Peyer's patch (tissue), 4 donors: Measurements from ENCODE around the gene MICA. TPM values are rescaled to one million over a fixed set of nuclear protein-coding genes. Genes with fewer than 3 reads are reported as not detected.
"Not testable (repeated sequence)": the region's sequence is repeated elsewhere in the genome, so short reads cannot be mapped to it uniquely, and the experiment has no call there.

Source experiments
- DNase-seq, 3 donors: peaks; one replicate each; pipeline ENCODE4 v3.0.0-alpha.2; 2017 to 2019
- H3K27ac ChIP-seq, 4 donors: fragments of 200-600 bp; sonication (generic); one replicate each; pipeline ENCODE4 v1.5.1; 2016 to 2019
- H3K27me3 ChIP-seq, 2 donors: fragments of 200-600 bp; sonication (generic); one replicate each; pipeline ENCODE4 v1.5.1; 2019
- H3K36me3 ChIP-seq, 3 donors: fragments of 200-600 bp; sonication (generic); one replicate each; pipeline ENCODE4 v1.5.1; 2016 to 2019
- H3K4me1 ChIP-seq, 4 donors: fragments of 200-600 bp; sonication (generic); one replicate each; pipeline ENCODE4 v1.5.1; 2016 to 2019
- H3K4me3 ChIP-seq, 4 donors: fragments of 200-600 bp; sonication (generic); 1 replicate in 3 of 4; 2 replicates in 1 of 4; pipeline ENCODE4 v1.5.1; 2016 to 2019; ENCODE audit warnings: mild to moderate bottlenecking in 1 of 4
- H3K9me3 ChIP-seq, 4 donors: fragments of 200-600 bp; sonication (generic); one replicate each; pipeline ENCODE4 v1.5.1; 2016 to 2019; ENCODE audit warnings: mild to moderate bottlenecking in 1 of 4
- POLR2A ChIP-seq, 2 donors: fragments of 450-650 bp; IDR thresholded peaks; one replicate each; pipeline ENCODE4 v1.5.1; 2017; ENCODE audit warnings: antibody characterized with exemption in 2 of 2, mild to moderate bottlenecking in 2 of 2, moderate library complexity in 2 of 2
- total RNA-seq, 4 donors: library from RNA; depleted of rRNA; stranded (reverse); fragments of >200 nt; gene quantifications; one replicate each; pipeline ENCODE4 v1.1.0, GENCODE V29; 2016
- TF ChIP-seq, protein P1 (sequence below), 6 experiments: fragments of 450-650 bp in 4 of 6; fragments of 200-600 bp in 2 of 6; sonication (generic) in 1 of 6; IDR thresholded peaks; one replicate each; pipeline ENCODE4 v1.5.1; 2017 to 2019; ENCODE audit warnings: antibody characterized with exemption in 6 of 6, mild to moderate bottlenecking in 3 of 6, moderate library complexity in 1 of 6

MICA gene
- total RNA-seq, 4 donors from 2014 or later, result 21.0 to 71.0 (median 29.1) TPM

DNA sequence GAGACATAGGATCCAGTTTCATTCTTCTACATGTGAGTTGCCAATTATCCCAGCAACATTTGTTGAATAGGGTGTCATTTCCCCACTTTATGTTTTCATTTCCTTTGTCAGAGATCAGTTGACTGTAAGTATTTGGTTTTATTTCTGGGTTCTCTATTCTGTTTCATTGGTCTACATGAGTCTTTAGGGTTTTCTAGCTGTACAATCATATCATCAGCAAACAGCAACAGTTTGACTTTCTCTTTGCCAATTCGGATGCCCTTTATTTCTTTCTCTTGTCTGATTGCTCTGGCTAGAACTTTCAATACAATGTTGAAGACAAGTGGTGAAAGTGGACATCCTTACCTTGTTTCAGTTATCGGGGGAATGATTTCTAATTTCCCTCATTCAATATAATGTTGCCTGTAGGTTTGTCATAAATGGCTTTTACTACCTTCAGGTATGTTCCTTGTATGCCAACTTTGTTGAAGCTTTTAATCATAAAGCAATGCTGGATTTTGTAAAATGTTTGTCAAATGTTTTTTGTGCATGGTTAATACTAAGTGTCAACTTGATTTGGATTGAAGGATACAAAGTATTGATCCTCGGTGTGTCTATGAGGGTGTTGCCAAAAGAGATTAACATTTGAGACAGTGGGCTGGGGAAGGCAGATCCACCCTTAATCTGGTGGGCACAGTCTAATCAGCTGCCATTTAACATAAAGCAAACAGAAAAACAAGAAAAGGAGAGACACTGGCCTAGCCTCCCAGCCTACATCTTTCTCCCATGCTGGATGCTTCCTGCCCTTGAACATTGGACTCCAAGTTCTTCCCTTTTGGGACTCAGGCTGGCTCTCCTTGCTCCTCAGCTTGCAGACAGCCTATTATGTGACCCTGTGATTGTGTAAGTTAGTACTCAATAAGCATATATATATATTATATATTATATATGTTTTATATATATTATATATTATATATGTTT, 23.3 kb downstream of the MICA start:
- H3K27ac ChIP-seq, result no peak overlapping the region
- no peak overlapping the region for H3K4me3 ChIP-seq
- H3K36me3 ChIP-seq, result no peaks in the 10 kb centered on the region
- TF ChIP-seq POLR2A (IDR thresholded peaks at IDR 0.05), result no peak
- TF ChIP-seq, protein P1, sequence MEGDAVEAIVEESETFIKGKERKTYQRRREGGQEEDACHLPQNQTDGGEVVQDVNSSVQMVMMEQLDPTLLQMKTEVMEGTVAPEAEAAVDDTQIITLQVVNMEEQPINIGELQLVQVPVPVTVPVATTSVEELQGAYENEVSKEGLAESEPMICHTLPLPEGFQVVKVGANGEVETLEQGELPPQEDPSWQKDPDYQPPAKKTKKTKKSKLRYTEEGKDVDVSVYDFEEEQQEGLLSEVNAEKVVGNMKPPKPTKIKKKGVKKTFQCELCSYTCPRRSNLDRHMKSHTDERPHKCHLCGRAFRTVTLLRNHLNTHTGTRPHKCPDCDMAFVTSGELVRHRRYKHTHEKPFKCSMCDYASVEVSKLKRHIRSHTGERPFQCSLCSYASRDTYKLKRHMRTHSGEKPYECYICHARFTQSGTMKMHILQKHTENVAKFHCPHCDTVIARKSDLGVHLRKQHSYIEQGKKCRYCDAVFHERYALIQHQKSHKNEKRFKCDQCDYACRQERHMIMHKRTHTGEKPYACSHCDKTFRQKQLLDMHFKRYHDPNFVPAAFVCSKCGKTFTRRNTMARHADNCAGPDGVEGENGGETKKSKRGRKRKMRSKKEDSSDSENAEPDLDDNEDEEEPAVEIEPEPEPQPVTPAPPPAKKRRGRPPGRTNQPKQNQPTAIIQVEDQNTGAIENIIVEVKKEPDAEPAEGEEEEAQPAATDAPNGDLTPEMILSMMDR (IDR thresholded peaks at IDR 0.05), result no peak
- no peaks in the 10 kb centered on the region for H3K9me3 ChIP-seq
- no peaks in the 10 kb centered on the region for H3K27me3 ChIP-seq
- DNase-seq, result no peak
- no peaks in the 10 kb centered on the region for H3K4me1 ChIP-seq

DNA sequence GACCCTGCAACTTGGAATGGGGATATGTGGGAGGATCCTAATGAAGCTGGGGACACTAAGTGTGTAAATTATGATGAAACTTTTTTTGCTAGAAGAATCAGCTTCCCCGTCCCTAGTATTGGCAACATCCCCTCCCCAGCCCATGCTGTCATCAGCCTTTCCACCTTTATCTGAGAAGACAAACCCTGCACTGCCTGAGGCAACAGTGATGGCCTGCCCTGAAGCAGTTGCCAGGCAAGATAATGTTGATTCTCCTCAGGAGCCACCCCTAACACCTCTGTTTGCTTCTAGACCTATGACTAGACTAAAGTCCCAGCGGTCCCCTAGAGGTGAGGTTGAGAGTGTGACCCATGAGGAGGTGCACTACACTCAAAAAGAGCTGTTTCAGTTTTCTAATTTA, 27.1 kb downstream of the MICA start:
- TF ChIP-seq POLR2A (IDR thresholded peaks at IDR 0.05), result no peak
- TF ChIP-seq, protein P1 (IDR thresholded peaks at IDR 0.05), result no peak
- Histone ChIP-seq H3K4me1 (no peaks in the 10 kb centered on the region), H3K27me3 (no peaks in the 10 kb centered on the region), H3K36me3 (no peaks in the 10 kb centered on the region), H3K27ac (no peak overlapping the region), H3K9me3 (no peaks in the 10 kb centered on the region), H3K4me3 (no peak overlapping the region)
- DNase-seq, result no peak

DNA sequence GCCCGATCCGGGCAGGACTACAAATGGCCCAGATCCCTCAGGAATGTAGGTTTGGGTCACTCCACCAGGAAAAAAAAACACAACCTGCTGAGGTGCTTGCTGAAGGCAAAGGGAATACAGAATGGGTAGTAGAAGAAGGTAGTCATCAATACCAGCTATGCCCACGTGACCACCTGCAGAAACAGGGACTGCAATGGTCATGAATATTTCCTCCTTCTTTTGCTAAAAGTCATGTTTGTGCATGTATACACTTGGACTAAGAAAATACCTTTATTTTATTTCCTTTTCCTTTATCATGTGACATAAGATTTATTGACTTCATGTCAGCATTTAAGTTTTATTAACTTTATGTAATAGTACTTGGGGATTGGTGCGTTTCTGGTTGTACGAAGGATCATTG, 31.7 kb downstream of the MICA start:
- not testable (repeated sequence) for DNase-seq, H3K4me1 ChIP-seq, H3K27me3 ChIP-seq, H3K36me3 ChIP-seq, H3K4me3 ChIP-seq, H3K27ac ChIP-seq, H3K9me3 ChIP-seq

DNA sequence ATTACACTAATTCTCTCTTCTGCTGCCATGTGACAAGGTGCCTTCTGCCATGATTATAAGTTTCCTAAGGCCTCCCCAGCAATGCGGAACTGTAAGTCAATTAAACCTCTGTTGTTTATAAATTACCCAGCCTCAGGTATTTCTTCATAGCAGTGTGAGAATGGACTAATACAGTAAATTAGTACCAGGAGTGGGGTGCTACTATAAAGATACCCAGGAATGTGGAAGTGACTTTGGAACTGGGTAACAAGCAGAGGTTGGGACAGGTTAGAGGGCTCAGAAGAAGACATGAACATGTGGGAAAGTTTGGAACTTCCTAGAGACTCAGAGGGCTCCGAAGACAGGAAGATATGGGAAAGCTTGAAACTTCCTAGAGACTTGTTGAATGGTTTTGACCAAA, 34.8 kb downstream of the MICA start:
- DNase-seq, result no peak
- H3K4me1 ChIP-seq, result no peaks in the 10 kb centered on the region
- no peak for TF ChIP-seq POLR2A (IDR thresholded peaks at IDR 0.05)
- TF ChIP-seq, protein P1 (IDR thresholded peaks at IDR 0.05), result no peak
- H3K36me3 ChIP-seq, result no peaks in the 10 kb centered on the region
- no peak overlapping the region for H3K27ac ChIP-seq
- no peaks in the 10 kb centered on the region for H3K27me3 ChIP-seq
- H3K4me3 ChIP-seq, result no peak overlapping the region
- no peaks in the 10 kb centered on the region for H3K9me3 ChIP-seq

DNA sequence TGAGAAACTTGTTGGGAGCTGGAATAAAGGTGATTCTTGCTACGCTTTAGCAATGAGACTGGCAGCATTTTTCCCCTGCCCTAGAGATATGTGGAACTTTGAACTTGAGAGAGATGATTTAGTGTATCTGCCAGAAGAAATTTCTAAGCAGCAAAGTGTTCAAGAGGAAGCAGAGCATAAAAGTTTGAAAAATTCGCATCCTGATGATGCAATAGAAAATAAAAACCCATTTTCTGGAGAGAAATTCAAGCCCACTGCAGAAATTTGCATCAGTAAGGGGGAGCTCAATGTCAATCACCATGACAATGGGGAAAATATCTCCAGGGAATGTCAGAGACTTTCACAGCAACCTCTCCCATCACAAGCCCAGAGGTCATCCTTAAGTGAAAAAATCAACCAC, 35.3 kb downstream of the MICA start:
- no peak overlapping the region for H3K4me3 ChIP-seq
- no peak for TF ChIP-seq POLR2A (IDR thresholded peaks at IDR 0.05)
- TF ChIP-seq, protein P1 (IDR thresholded peaks at IDR 0.05), result no peak
- no peaks in the 10 kb centered on the region for H3K9me3 ChIP-seq
- DNase-seq, result no peak
- H3K36me3 ChIP-seq, result no peaks in the 10 kb centered on the region
- no peaks in the 10 kb centered on the region for H3K4me1 ChIP-seq
- no peaks in the 10 kb centered on the region for H3K27me3 ChIP-seq
- H3K27ac ChIP-seq, result no peak overlapping the region

DNA sequence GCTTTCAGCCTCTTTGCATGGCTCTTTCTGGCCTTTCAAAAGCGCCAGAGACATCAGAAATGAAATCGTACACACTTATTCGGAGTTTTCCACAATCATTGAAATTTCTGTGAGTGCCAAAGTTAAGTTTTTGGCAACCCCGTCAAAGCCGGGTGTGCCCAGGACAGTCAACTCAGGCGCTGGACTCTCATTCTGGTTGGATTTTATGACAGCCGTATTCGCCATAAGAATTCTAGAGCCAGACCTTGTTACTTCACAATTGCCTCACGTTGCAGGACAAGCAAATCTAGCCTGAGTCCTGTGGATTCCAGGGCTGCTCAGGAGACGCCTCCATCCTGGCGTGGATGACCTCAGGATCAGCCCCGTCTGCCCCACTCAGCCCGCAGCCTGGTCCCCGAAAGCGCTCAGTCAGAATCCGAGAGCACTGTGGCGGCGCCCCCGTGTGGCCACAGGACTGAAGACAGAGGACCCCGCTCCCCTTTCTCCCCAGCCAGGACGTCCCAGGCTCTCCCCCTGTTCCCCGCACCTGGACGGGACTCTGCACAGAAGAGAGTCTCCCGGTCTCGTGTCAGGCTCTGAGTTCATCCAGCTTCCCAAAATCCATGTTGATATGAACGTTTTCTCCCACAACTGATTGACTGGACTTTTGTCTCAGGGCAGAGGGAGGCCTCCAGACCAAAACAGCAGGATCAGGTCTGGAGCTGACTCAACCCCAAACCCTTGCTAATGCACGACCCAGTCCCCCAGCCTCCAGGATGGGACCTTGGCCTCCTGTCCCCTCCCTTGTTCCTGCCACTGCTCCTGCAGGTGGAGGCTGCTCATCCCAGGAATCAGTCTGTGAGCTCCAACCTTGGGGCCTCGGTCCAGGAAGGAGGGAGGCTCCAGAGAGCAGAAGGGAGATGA, 38.2 kb downstream of the MICA start:
- H3K27me3 ChIP-seq, result no peaks in the 10 kb centered on the region
- no peak overlapping the region for H3K27ac ChIP-seq
- H3K36me3 ChIP-seq, result no peaks in the 10 kb centered on the region
- H3K9me3 ChIP-seq, result no peaks in the 10 kb centered on the region
- peak; percentile 89 to 96 (median 90) for DNase-seq
- H3K4me1 ChIP-seq, result no peaks in the 10 kb centered on the region
- H3K4me3 ChIP-seq, result no peak overlapping the region
- TF ChIP-seq POLR2A (IDR thresholded peaks at IDR 0.05), result no peak
- TF ChIP-seq, protein P1 (IDR thresholded peaks at IDR 0.05), result peak; percentile 80 to 87 (median 82)
